ENCODE data around the gene USH1C.

The USH1C gene

GRCh38 chr11:17522655-17523054 is 21.6 kb downstream of the USH1C start:
- DNase-seq = no peak

GRCh38 chr11:17521106-17521900 is 22.9 kb downstream of the USH1C start:
- DNase-seq = no peak

- no peak for DNase-seq
These were observed 24.9 kb downstream of the USH1C start for GRCh38 chr11:17519061-17519885.

- DNase-seq = no peak
These were observed 25.9 kb downstream of the USH1C start for GRCh38 chr11:17518366-17518765.

- DNase-seq = no peak
These were observed 27.0 kb downstream of the USH1C start for GRCh38 chr11:17517186-17517585.

- DNase-seq = no peak
These were observed 27.6 kb downstream of the USH1C start for GRCh38 chr11:17516551-17517150.

GRCh38 chr11:17515443-17516176 is 28.6 kb downstream of the USH1C start:
- no peak for DNase-seq

GRCh38 chr11:17514476-17514875 is 29.7 kb downstream of the USH1C start:
- DNase-seq = no peak

GRCh38 chr11:17513853-17514252 is 30.4 kb downstream of the USH1C start:
- no peak for DNase-seq

GRCh38 chr11:17512101-17512500 is 32.1 kb downstream of the USH1C start:
- no peak for DNase-seq

- no peak for DNase-seq
These were observed 32.6 kb downstream of the USH1C start for GRCh38 chr11:17511571-17511970.

- no peak for DNase-seq
These were observed 33.6 kb downstream of the USH1C start for GRCh38 chr11:17510507-17511206.

- DNase-seq = no peak
These were observed 35.4 kb downstream of the USH1C start for GRCh38 chr11:17508791-17509190.

- DNase-seq = no peak
These were observed 35.9 kb downstream of the USH1C start for GRCh38 chr11:17508306-17508705.

- DNase-seq = no peak
These were observed 36.4 kb downstream of the USH1C start for GRCh38 chr11:17507773-17508172.

GRCh38 chr11:17506942-17507341 is 37.3 kb downstream of the USH1C start:
- DNase-seq = no peak

- DNase-seq = no peak
These were observed 37.9 kb downstream of the USH1C start for GRCh38 chr11:17506314-17506713.

GRCh38 chr11:17505146-17505545 is 39.1 kb downstream of the USH1C start:
- no peak for DNase-seq

- DNase-seq = peak; percentile 86
These were observed 39.7 kb downstream of the USH1C start for GRCh38 chr11:17504330-17505107.

- no peak for DNase-seq
These were observed 41.6 kb downstream of the USH1C start for GRCh38 chr11:17502630-17503029.

- DNase-seq = no peak
These were observed 43.5 kb downstream of the USH1C start for GRCh38 chr11:17500673-17501072.

GRCh38 chr11:17498475-17498874 is 45.7 kb downstream of the USH1C start:
- DNase-seq = no peak
